ENCODE results near the gene OLIG1.

DNA sequence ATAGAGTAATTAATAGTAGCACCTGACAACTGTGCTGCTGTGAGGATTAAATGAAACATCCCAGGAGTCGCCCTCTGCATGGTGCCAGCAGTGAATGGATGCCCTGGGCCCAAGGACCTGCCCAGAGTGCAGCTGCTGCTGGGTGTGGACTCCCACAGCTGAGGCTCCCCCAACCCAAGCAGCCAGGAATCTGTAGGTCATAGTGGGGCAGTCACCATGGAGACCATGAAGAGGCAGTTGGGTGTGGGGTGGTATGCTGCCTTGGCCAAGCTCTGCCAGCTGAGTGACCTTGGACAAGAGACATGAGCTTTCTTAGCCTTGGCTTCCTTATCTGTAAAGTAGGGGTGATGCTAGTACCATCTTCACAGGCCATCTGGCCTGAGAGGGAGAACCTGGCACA lies 34.8 kb upstream of the OLIG1 start:
- TF ChIP-seq ZNF746 (CRISPR knock-in tag; IDR thresholded peaks at IDR 0.05): no peak
- TF ChIP-seq HDAC2 (CRISPR knock-in tag; IDR thresholded peaks at IDR 0.05): no peak
- TF ChIP-seq DPF2 (CRISPR knock-in tag; IDR thresholded peaks at IDR 0.05; ENCODE audit: borderline replicate concordance, low read depth): no peak
- TF ChIP-seq SKIL (CRISPR knock-in tag; IDR thresholded peaks at IDR 0.05; ENCODE audit: borderline replicate concordance): no peak
- no peak for TF ChIP-seq ZBTB21 (CRISPR knock-in tag; IDR thresholded peaks at IDR 0.05)
- no peak for TF ChIP-seq ZBED4 (CRISPR knock-in tag; IDR thresholded peaks at IDR 0.05; ENCODE audit: borderline replicate concordance)
- TF ChIP-seq POLR2A (IDR thresholded peaks at IDR 0.05; ENCODE audit: insufficient read depth in 1 of 2, low read depth in 2 of 2, low read length in 2 of 2): no peak
- no peak for TF ChIP-seq ZFYVE20 (CRISPR knock-in tag; IDR thresholded peaks at IDR 0.05; ENCODE audit: borderline replicate concordance, low read depth)
- no peak for TF ChIP-seq EP300 (IDR thresholded peaks at IDR 0.05; ENCODE audit: low read depth in 2 of 2, low read length in 2 of 2)
- TF ChIP-seq EP300 (CRISPR knock-in tag; IDR thresholded peaks at IDR 0.05; ENCODE audit: borderline replicate concordance): no peak
- TF ChIP-seq ETV6 (CRISPR knock-in tag; conservative IDR thresholded peaks at IDR 0.05): no peak
- TF ChIP-seq ELF1 (CRISPR knock-in tag; IDR thresholded peaks at IDR 0.05): no peak

Measured in HepG2 (cell line).